Neural progenitor cell (in vitro differentiated cells): ENCODE results near the gene PAGE4.

Source experiments
- CTCF ChIP-seq: fragments of 200-600 bp; sonication (generic); IDR thresholded peaks from 2 replicates; pipeline ENCODE4 v1.5.1; 2017; ENCODE audit warnings: antibody characterized with exemption, mild to moderate bottlenecking
- EZH2 ChIP-seq: fragments of 200-600 bp; sonication (generic); IDR thresholded peaks from 2 replicates; pipeline ENCODE4 v1.6.1; 2017; ENCODE audit warnings: antibody characterized with exemption, mild to moderate bottlenecking, moderate library complexity

GRCh38 chrX:49853661-49854060, 24.6 kb downstream of the PAGE4 start:
- TF ChIP-seq CTCF, result no peak
- TF ChIP-seq EZH2, result no peak
